NCI-H524 (cell line): ENCODE measurements around the gene TTC9.
A peak's percentile ranks its signal among the peaks of the same experiment; 100 is the strongest.

Experiments
- DNase-seq, 2 experiments: peaks; one replicate each; lab custom pipeline; 2025; lab: John Stamatoyannopoulos, UW

TTC9 gene

GRCh38 chr14:70645892-70646291, 4.2 kb downstream of the TTC9 start:
- no peak for DNase-seq

- DNase-seq: no peak
Measured at GRCh38 chr14:70646705-70647104, 5.0 kb downstream of the TTC9 start.

- peak in 1 of 2 experiments; percentile 9 for DNase-seq
Measured at GRCh38 chr14:70648346-70648745, 6.6 kb downstream of the TTC9 start.

- no peak for DNase-seq
Measured at GRCh38 chr14:70649803-70650202, 8.1 kb downstream of the TTC9 start.

- no peak for DNase-seq
Measured at GRCh38 chr14:70651522-70651921, 9.8 kb downstream of the TTC9 start.

- no peak for DNase-seq
Measured at GRCh38 chr14:70652871-70653270, 11.2 kb downstream of the TTC9 start.

GRCh38 chr14:70653662-70654061, 11.9 kb downstream of the TTC9 start:
- peak in 1 of 2 experiments; percentile 34 for DNase-seq

- no peak for DNase-seq
Measured at GRCh38 chr14:70654632-70655031, 12.9 kb downstream of the TTC9 start.

GRCh38 chr14:70655110-70655826, 13.6 kb downstream of the TTC9 start:
- DNase-seq: no peak

- DNase-seq: no peak
Measured at GRCh38 chr14:70658899-70659298, 17.2 kb downstream of the TTC9 start.

GRCh38 chr14:70660967-70661893, 19.5 kb downstream of the TTC9 start:
- DNase-seq: no peak

- no peak for DNase-seq
Measured at GRCh38 chr14:70662080-70662479, 20.4 kb downstream of the TTC9 start.

GRCh38 chr14:70662816-70663215, 21.1 kb downstream of the TTC9 start:
- DNase-seq: no peak

GRCh38 chr14:70663707-70664179, 22.0 kb downstream of the TTC9 start:
- no peak for DNase-seq

- DNase-seq: no peak
Measured at GRCh38 chr14:70664698-70665447, 23.2 kb downstream of the TTC9 start.

- DNase-seq: no peak
Measured at GRCh38 chr14:70665448-70666360, 24.0 kb downstream of the TTC9 start.

- no peak for DNase-seq
Measured at GRCh38 chr14:70666361-70666686, 24.6 kb downstream of the TTC9 start.

GRCh38 chr14:70670992-70671651, 29.4 kb downstream of the TTC9 start:
- DNase-seq: no peak

- no peak for DNase-seq
Measured at GRCh38 chr14:70671652-70672644, 30.2 kb downstream of the TTC9 start.

GRCh38 chr14:70677341-70677740, 35.6 kb downstream of the TTC9 start:
- no peak for DNase-seq
